ENCODE measurements around the gene HAGHL. TPM values are rescaled to one million over a fixed set of nuclear protein-coding genes. Genes with fewer than 3 reads are reported as not detected.

HAGHL gene
- total and polyA plus RNA-seq, 2 of the 8 experiments (the other 6 are each of a cell fraction or from before 2014, with no cell fraction given), result 26.6 to 26.9 TPM

DNA sequence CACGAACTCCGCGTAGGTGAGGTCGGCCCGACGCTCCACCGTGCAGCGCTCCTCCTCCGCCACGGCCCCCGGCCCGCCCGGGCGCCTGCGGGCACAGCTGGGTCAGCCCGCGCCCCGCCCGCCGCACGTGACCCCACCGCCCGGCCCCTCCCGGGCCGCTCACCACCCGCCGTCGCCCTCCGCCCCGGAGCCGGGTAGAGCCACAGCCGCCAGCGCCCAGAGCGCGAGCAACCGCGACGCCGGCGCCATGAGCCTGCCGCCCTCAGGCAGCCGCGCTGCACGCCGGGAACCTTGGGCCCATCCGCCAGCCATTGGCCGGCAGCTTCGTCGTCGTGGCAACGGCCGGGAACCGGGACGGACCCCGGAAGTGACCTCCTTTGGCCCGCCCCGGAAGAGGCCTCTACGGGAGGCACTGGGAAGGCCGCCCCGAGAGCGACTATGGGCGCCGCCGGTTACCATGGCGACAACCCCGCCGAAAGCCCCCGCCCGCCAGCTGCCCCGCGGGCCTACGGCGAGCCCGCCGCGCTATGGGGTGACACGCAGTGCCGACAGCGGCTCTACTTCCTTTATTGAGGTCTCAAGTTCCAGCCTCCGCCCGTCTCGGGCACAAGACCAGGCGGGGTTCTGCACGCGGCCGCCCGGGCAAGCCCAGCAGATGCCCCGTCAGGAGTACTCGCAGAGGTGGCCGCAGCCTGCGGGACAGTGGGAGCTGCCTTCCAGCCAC is 42.7 kb upstream of the HAGHL start, which contains the start of gene JMJD8 (continued):
- no peak for TF ChIP-seq BACH1 (IDR thresholded peaks at IDR 0.05; ENCODE audit: low read length)
- peak; percentile 89 for TF ChIP-seq YY1 (IDR thresholded peaks at IDR 0.05; ENCODE audit: low read depth, low read length)
- TF ChIP-seq, protein P1, sequence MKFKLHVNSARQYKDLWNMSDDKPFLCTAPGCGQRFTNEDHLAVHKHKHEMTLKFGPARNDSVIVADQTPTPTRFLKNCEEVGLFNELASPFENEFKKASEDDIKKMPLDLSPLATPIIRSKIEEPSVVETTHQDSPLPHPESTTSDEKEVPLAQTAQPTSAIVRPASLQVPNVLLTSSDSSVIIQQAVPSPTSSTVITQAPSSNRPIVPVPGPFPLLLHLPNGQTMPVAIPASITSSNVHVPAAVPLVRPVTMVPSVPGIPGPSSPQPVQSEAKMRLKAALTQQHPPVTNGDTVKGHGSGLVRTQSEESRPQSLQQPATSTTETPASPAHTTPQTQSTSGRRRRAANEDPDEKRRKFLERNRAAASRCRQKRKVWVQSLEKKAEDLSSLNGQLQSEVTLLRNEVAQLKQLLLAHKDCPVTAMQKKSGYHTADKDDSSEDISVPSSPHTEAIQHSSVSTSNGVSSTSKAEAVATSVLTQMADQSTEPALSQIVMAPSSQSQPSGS (IDR thresholded peaks at IDR 0.05; ENCODE audit: low read length), result peak; percentile 62; the same call in 1 of the 2 replicates
- no peak for TF ChIP-seq JUN (IDR thresholded peaks at IDR 0.05; ENCODE audit: low read depth, low read length)
- peak; percentile 60; the same call in 1 of the 2 replicates for TF ChIP-seq CHD2 (IDR thresholded peaks at IDR 0.05; ENCODE audit: low read length)
- peak; percentile 92 for TF ChIP-seq TAF1 (IDR thresholded peaks at IDR 0.05; ENCODE audit: low read depth, low read length)
- TF ChIP-seq CEBPB (IDR thresholded peaks at IDR 0.05; ENCODE audit: low read depth, low read length), result no peak
- peak; percentile 14; the same call in 1 of the 2 replicates for TF ChIP-seq GTF2F1 (IDR thresholded peaks at IDR 0.05; ENCODE audit: borderline replicate concordance, low read depth, low read length)
- peak; percentile 55; the same call in 1 of the 2 replicates for TF ChIP-seq SP1 (IDR thresholded peaks at IDR 0.05; ENCODE audit: low read depth, low read length)
- peak in 1 of 2 experiments; percentile 96; a peak in 2 of 4 replicates for TF ChIP-seq SIN3A (conservative IDR thresholded peaks at IDR 0.05 in 1 of 2, IDR thresholded peaks at IDR 0.05 in 1 of 2; ENCODE audit: low read depth in 1 of 2, low read length in 2 of 2)
- peak; percentile 91 for TF ChIP-seq GABPA (IDR thresholded peaks at IDR 0.05; ENCODE audit: borderline replicate concordance, insufficient read depth, low read length)
- TF ChIP-seq PHF8 (conservative IDR thresholded peaks at IDR 0.05; ENCODE audit: low read depth, low read length), result peak; percentile 82
- peak; percentile 32; the same call in 1 of the 2 replicates for TF ChIP-seq SP2 (IDR thresholded peaks at IDR 0.05; ENCODE audit: low read length)
- TF ChIP-seq TAF7 (optimal IDR thresholded peaks at IDR 0.05; ENCODE audit: borderline replicate concordance, low read depth, low read length), result peak; percentile 92
- no peak for TF ChIP-seq EZH2 (IDR thresholded peaks at IDR 0.05; ENCODE audit: low read depth, low read length, severe bottlenecking)
- TF ChIP-seq, protein P2, sequence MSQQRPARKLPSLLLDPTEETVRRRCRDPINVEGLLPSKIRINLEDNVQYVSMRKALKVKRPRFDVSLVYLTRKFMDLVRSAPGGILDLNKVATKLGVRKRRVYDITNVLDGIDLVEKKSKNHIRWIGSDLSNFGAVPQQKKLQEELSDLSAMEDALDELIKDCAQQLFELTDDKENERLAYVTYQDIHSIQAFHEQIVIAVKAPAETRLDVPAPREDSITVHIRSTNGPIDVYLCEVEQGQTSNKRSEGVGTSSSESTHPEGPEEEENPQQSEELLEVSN (IDR thresholded peaks at IDR 0.05), result peak; percentile 92
- no peak for TF ChIP-seq HDAC6 (IDR thresholded peaks at IDR 0.05; ENCODE audit: low read depth, low read length)
- TF ChIP-seq TBP (IDR thresholded peaks at IDR 0.05; ENCODE audit: low read depth, low read length), result peak; percentile 80
- TF ChIP-seq HDAC2 (IDR thresholded peaks at IDR 0.05; ENCODE audit: borderline replicate concordance in 1 of 2, low read depth in 2 of 2, low read length in 2 of 2), result no peak
- no peak for TF ChIP-seq JUND (IDR thresholded peaks at IDR 0.05; ENCODE audit: low read length)
- peak; percentile 73; the same call in 1 of the 2 replicates for TF ChIP-seq POLR2AphosphoS5 (IDR thresholded peaks at IDR 0.05; ENCODE audit: low read depth, low read length)
- no peak for TF ChIP-seq RFX5 (IDR thresholded peaks at IDR 0.05; ENCODE audit: borderline replicate concordance, low read depth, low read length)

Data from H1 (cell line).